Measurements from ENCODE around the gene TMPRSS13.
"Not testable (repeated sequence)": the region's sequence is repeated elsewhere in the genome, so short reads cannot be mapped to it uniquely, and the experiment has no call there.

GRCh38 chr11:117978291-117978910 lies 49.2 kb upstream of the TMPRSS13 start:
- not testable (repeated sequence) for TF ChIP-seq POLR2A (IDR thresholded peaks at IDR 0.05)
- TF ChIP-seq, protein P1, sequence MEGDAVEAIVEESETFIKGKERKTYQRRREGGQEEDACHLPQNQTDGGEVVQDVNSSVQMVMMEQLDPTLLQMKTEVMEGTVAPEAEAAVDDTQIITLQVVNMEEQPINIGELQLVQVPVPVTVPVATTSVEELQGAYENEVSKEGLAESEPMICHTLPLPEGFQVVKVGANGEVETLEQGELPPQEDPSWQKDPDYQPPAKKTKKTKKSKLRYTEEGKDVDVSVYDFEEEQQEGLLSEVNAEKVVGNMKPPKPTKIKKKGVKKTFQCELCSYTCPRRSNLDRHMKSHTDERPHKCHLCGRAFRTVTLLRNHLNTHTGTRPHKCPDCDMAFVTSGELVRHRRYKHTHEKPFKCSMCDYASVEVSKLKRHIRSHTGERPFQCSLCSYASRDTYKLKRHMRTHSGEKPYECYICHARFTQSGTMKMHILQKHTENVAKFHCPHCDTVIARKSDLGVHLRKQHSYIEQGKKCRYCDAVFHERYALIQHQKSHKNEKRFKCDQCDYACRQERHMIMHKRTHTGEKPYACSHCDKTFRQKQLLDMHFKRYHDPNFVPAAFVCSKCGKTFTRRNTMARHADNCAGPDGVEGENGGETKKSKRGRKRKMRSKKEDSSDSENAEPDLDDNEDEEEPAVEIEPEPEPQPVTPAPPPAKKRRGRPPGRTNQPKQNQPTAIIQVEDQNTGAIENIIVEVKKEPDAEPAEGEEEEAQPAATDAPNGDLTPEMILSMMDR (IDR thresholded peaks at IDR 0.05) = not testable (repeated sequence)
